Sciatic nerve (tissue), 1 donor: ENCODE data around the gene FIBIN. TPM values are rescaled to one million over a fixed set of nuclear protein-coding genes. Genes with fewer than 3 reads are reported as not detected.

Source experiments
- total RNA-seq: library from RNA; stranded (reverse); fragmentation: NEBNext Ultra II Directional; extraction: Animal tissue kit (Norgen Biotek cat#: 25700); gene quantifications from one replicate; pipeline ENCODE4 v1.2.1, GENCODE V29; 2021
- donor health status: DM: no; HTN: no; CAD: no.

FIBIN gene
- total RNA-seq, 1 donor from 2014 or later, result 54.1 TPM

Other genes starting within 250 kb of the FIBIN start
- 0.45 TPM for gene BBOX1, start 46.7 kb downstream of the FIBIN start, total RNA-seq